Activated CD8-positive, alpha-beta memory T cell treated with anti-CD3 and anti-CD28 coated beads for 24 hours (primary cell): ENCODE measurements around the gene BABAM2.
"Not testable (repeated sequence)": the region's sequence is repeated elsewhere in the genome, so short reads cannot be mapped to it uniquely, and the experiment has no call there.

Experiments
- DNase-seq: peaks from one replicate; pipeline ENCODE4 v3.0.0-alpha.2; 2020

BABAM2 gene

GRCh38 chr2:28219758-28220368 lies 329.3 kb downstream of the BABAM2 start:
- DNase-seq: no peak

- no peak for DNase-seq
Measured at GRCh38 chr2:28224648-28225472, 334.3 kb downstream of the BABAM2 start.

GRCh38 chr2:28225473-28226080 lies 335.0 kb downstream of the BABAM2 start:
- DNase-seq: no peak

- no peak for DNase-seq
Measured at GRCh38 chr2:28226558-28226957, 336.0 kb downstream of the BABAM2 start.

- DNase-seq: no peak
Measured at GRCh38 chr2:28227498-28227897, 337.0 kb downstream of the BABAM2 start.

GRCh38 chr2:28228434-28228995 lies 338.0 kb downstream of the BABAM2 start:
- no peak for DNase-seq

GRCh38 chr2:28231110-28231631 lies 340.6 kb downstream of the BABAM2 start:
- DNase-seq: no peak

GRCh38 chr2:28232295-28232694 lies 341.8 kb downstream of the BABAM2 start:
- DNase-seq: no peak

GRCh38 chr2:28233164-28233676 lies 342.7 kb downstream of the BABAM2 start:
- DNase-seq: no peak

- no peak for DNase-seq
Measured at GRCh38 chr2:28234807-28235206, 344.3 kb downstream of the BABAM2 start.

- DNase-seq: no peak
Measured at GRCh38 chr2:28239207-28239606, 348.7 kb downstream of the BABAM2 start.

- no peak for DNase-seq
Measured at GRCh38 chr2:28240937-28241336, 350.4 kb downstream of the BABAM2 start.

- no peak for DNase-seq
Measured at GRCh38 chr2:28247290-28247689, 356.8 kb downstream of the BABAM2 start.

- no peak for DNase-seq
Measured at GRCh38 chr2:28247734-28248133, 357.2 kb downstream of the BABAM2 start.

GRCh38 chr2:28248511-28248910 lies 358.0 kb downstream of the BABAM2 start:
- no peak for DNase-seq

- no peak for DNase-seq
Measured at GRCh38 chr2:28250006-28250405, 359.5 kb downstream of the BABAM2 start.

- DNase-seq: no peak
Measured at GRCh38 chr2:28251337-28251736, 360.8 kb downstream of the BABAM2 start.

GRCh38 chr2:28252311-28252710 lies 361.8 kb downstream of the BABAM2 start:
- DNase-seq: no peak

- no peak for DNase-seq
Measured at GRCh38 chr2:28253543-28253942, 363.0 kb downstream of the BABAM2 start.

- DNase-seq: not testable (repeated sequence)
Measured at GRCh38 chr2:28255231-28255630, 364.7 kb downstream of the BABAM2 start.

GRCh38 chr2:28257182-28257581 lies 366.7 kb downstream of the BABAM2 start:
- no peak for DNase-seq

GRCh38 chr2:28259226-28259625 lies 368.7 kb downstream of the BABAM2 start:
- DNase-seq: not testable (repeated sequence)

GRCh38 chr2:28263690-28264089 lies 373.2 kb downstream of the BABAM2 start:
- DNase-seq: no peak
